Raji (cell line): Measurements from ENCODE around the gene LRRC74A.
A peak's percentile ranks its signal among the peaks of the same experiment; 100 is the strongest.

Experiments used
- POLR2A ChIP-seq: IDR thresholded peaks from 2 replicates; pipeline ENCODE4 v1.6.1; 2011; ENCODE audit warnings: low read depth, low read length, control low read depth; ENCODE audit not compliant: insufficient read depth

The LRRC74A gene

DNA sequence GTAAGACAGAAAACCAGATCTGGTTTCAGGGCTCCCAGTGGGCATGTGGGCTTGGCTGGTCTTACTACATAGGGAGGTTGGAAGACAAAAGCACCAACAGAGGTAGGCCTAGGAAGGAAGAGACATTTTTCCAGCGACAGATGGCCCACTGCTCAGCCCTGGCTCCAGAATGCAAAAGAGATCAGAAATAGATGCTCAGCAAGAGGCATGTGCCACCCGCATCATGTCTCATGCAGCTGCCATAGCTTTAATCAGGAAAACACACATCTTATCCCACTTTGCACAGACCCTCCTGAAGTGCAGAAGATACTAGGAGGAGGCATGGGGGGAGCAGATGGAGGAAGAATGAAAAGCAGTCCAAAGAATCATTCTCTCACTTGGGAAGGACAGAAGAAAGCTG is 39.6 kb upstream of the LRRC74A start:
- TF ChIP-seq POLR2A: no peak

DNA sequence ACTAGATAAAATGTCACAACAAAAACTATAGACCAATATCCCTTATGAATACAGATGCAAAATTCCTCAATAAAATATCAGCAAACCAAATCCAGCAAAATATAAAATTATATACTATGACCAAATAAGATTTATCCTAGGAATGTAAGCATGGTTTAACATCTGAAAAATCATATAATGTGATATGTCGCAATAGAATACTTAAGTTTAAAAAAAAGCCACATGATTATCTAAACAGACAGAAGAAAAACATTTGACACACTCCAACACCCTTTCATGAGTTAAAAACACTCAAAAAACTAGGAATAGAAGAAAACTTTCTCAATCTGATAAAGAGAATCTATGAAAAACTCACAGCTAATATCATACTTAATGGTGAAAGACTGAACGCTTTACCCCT is 33.8 kb upstream of the LRRC74A start:
- no peak for TF ChIP-seq POLR2A

GRCh38 chr14:76793324-76793723 is 32.9 kb upstream of the LRRC74A start:
- TF ChIP-seq POLR2A: no peak

- no peak for TF ChIP-seq POLR2A
These were observed 32.3 kb upstream of the LRRC74A start for GRCh38 chr14:76793956-76794355.

DNA sequence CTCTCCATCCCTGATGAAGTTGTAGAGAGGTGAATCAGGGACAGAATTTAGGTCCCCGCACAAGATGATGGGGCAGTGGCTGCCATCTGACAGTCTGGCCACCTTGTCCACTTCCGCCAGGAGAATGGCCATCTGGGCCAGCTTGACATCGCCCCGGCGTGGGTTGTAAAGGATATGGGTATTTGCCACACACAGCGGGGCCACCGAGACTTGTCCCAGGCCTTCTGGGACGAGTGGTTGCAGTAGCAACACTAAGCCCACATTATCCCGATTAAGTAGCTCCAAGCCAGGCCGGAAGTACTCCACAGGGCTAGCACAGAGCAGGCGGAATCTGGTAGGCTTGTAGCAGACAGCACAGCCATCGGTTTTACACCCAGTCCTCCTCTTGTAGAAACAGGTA is 19.8 kb upstream of the LRRC74A start:
- TF ChIP-seq POLR2A: no peak

DNA sequence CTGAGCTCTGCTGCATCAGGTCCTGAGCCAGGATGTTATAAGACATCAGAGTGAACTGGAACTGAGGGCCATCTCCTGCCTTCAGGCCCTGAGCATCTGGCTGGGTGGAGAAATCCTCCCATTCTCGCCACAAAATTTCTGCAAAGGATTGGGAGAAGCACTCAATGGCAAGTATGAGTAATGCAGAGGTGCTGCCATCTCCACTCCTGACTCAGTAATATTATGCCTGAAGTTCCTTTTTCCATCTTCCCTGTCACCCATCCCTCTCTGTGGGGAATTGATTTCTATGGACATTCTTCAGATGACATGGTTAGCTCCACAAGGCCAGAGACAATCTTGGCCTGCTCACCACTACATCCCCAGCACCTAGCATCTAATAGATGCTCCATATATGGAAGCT is 18.2 kb upstream of the LRRC74A start:
- no peak for TF ChIP-seq POLR2A

DNA sequence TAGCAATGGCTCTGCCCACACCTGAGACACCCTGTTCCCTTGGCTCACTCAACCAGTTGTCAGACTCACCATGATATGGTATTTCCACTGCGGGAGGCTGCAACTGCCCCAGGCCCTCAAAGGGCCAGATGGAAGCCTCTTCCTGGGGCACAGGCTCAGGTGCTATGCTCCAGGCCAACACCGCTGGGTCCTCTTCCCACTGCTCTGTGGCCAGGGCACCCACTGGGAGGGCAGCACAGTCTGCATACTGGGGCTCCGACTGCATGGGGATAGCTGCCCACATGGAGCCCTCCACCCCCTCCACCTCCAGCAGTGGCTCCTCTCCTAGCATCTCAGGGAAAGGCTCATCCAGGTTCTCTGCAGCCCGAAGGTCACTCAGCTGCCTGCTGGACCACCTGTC is 17.2 kb upstream of the LRRC74A start:
- TF ChIP-seq POLR2A: no peak

- no peak for TF ChIP-seq POLR2A
These were observed 15.7 kb upstream of the LRRC74A start for GRCh38 chr14:76810525-76810924.

DNA sequence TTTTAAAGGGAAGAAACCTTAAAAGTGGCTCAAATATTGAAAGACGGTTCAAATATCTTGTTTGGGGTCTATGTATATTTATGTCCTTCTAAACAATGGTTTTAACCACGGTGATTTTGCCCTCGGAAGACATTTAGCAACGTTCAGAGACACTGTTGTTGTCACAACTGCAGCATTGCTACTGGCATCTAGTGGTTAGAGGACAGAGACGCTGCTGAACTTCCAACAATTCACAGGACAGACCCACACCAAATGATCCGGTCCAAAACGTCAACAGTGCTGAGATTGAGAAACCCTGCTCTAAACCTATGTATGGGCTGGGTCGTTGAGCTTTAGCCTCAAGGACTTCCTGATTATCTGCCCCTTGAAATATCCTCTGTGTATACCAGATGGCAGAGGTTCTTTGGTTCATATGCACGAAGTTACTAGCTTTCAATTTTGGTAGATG is 15.2 kb upstream of the LRRC74A start:
- no peak for TF ChIP-seq POLR2A

- TF ChIP-seq POLR2A: no peak
These were observed 14.6 kb upstream of the LRRC74A start for GRCh38 chr14:76811561-76811960.

- no peak for TF ChIP-seq POLR2A
These were observed 14.2 kb upstream of the LRRC74A start for GRCh38 chr14:76812093-76812421.

DNA sequence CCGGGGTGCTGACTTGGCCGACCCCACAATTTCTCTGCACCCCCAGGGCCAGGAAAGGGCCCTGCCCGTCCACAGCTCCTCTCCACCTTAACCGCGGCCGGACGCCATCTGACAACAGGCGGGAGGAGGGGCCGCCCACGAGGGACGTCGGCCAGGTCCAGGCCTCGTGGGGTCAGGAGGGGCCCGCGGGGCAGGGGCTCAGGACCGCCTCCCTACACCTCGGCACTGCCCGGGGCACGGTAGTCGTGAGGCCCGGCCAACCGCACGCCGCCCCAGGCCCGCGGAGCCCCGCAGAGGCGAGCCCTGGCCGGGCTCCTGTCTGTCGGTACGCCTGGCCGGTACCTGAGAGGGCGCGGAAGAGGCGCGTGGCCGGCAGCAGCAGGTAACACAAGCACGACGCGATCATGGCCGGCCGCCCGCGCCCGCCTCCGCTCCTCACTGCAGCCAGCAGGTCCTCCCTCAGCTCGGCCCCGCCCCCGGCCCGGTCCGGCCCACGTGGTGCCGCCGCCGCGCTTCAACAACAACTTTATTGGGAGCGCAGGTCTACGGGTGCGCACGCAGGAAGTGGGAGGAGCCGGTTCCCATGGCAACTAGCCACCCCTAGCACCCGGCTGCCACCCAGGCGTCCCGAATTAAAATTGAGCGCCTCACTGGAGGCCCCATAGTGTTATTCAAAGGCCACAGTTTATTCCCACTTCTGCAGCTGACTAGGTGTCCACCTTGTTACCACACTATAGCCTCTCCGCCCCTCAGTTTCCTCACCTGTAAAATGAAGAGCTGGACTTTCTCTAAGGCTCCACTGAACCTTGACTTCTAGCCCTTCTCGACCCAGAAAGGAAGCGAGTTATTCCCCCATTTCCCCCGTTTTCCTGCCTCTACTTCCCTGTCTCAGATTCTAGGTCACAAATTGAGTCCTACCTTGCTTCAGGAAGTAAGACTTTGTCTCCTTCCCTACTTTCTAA is 13.5 kb upstream of the LRRC74A start, which contains the start of gene ANGEL1:
TSS of gene ANGEL1 (minus strand) at position 461 of the 962 bp plus-strand sequence. CDS start at position 406, 55 bp downstream.
- TF ChIP-seq POLR2A: peak; percentile 87

GRCh38 chr14:76814726-76815645 is 11.2 kb upstream of the LRRC74A start:
- TF ChIP-seq POLR2A: no peak

GRCh38 chr14:76820700-76821099 is 5.5 kb upstream of the LRRC74A start:
- TF ChIP-seq POLR2A: no peak

- no peak for TF ChIP-seq POLR2A
These were observed 1.6 kb downstream of the LRRC74A start for GRCh38 chr14:76827696-76828296.
